ENCODE results near the gene ANO6. TPM values are rescaled to one million over a fixed set of nuclear protein-coding genes. Genes with fewer than 3 reads are reported as not detected.
"Not testable (repeated sequence)": the region's sequence is repeated elsewhere in the genome, so short reads cannot be mapped to it uniquely, and the experiment has no call there.

Gene ANO6
- total RNA-seq, 4 donors from 2014 or later, result 31.8 to 43.5 (median 34.1) TPM

DNA sequence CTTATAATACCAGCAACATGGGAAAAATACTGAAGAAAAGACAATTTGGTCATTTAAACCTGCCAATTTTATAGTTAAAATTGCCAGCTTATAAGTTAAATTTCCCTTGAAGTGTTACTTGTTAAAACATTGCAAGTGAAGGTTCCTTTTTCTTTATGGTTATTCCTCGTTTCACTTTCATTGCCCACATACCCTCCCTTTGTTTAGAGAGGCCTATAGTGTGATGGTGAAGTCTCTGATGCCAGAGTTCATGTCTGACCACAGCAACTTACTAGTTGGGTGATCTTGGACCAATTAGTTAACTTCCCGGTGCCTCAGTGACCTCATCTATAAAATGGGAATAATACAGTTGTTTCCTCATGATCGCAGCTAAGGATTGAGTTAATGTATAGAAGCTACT lies 173.5 kb downstream of the ANO6 start:
- Histone ChIP-seq H3K36me3 (peaks cover 40% of the 10 kb centered on the region), H3K9me3 (no peaks in the 10 kb centered on the region), H3K4me3 (no peak overlapping the region), H3K27me3 (no peaks in the 10 kb centered on the region), H3K4me1 (peaks cover 2% of the 10 kb centered on the region), H3K27ac (no peak overlapping the region)
- no peak for DNase-seq (ENCODE audit: low spot score in 2 of 2)
- TF ChIP-seq, protein P1, sequence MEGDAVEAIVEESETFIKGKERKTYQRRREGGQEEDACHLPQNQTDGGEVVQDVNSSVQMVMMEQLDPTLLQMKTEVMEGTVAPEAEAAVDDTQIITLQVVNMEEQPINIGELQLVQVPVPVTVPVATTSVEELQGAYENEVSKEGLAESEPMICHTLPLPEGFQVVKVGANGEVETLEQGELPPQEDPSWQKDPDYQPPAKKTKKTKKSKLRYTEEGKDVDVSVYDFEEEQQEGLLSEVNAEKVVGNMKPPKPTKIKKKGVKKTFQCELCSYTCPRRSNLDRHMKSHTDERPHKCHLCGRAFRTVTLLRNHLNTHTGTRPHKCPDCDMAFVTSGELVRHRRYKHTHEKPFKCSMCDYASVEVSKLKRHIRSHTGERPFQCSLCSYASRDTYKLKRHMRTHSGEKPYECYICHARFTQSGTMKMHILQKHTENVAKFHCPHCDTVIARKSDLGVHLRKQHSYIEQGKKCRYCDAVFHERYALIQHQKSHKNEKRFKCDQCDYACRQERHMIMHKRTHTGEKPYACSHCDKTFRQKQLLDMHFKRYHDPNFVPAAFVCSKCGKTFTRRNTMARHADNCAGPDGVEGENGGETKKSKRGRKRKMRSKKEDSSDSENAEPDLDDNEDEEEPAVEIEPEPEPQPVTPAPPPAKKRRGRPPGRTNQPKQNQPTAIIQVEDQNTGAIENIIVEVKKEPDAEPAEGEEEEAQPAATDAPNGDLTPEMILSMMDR (IDR thresholded peaks at IDR 0.05), result no peak
- no peak for TF ChIP-seq POLR2A (IDR thresholded peaks at IDR 0.05)
- TF ChIP-seq EP300 (IDR thresholded peaks at IDR 0.05), result no peak
- no peak for TF ChIP-seq POLR2AphosphoS5 (IDR thresholded peaks at IDR 0.05)
- 93% methylated on average over 3 of the region's 3 CpGs for WGBS

DNA sequence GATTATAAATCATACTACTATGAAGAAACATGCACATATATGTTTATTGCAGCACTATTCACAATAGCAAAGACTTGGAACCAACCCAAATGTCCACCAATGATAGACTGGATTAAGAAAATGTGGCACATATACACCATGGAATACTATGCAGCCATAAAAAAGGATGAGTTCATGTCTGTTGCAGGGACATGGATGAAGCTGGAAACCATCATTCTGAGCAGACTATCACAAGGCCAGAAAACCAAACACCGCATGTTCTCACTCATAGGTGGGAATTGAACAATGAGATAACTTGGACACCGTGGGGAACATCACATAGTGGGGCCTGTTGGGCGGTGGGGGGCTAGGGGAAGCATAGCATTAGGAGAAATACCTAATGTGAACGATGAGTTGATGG lies 181.6 kb downstream of the ANO6 start:
- H3K27me3 ChIP-seq; H3K9me3 ChIP-seq; DNase-seq (ENCODE audit: low spot score in 2 of 2); H3K4me3 ChIP-seq; H3K4me1 ChIP-seq; H3K27ac ChIP-seq: not testable (repeated sequence)
- peaks cover 24% of the 10 kb centered on the region for H3K36me3 ChIP-seq
- over 99% methylated on average over 4 of the region's 4 CpGs for WGBS

DNA sequence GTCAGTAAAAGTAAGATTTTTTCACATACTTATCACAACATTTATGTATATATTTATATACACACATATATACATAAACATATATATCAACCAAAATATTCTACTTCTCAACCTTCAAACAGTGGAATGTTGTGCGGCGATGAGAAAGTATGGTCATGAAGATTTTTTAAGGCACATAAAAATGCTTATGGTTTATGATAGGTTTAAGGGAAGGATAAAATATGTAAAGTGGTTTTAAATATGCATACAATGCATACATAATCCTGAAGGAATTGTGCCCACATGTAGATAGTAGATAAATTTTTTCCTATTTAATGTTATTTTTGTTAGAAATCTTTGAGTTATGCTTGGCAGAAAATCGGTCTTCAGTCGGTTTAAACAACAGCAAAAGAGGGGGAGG lies 182.7 kb downstream of the ANO6 start:
- 66% methylated on average over 4 of the region's 4 CpGs for whole genome bisulfite sequencing
- TF ChIP-seq, protein P1 (IDR thresholded peaks at IDR 0.05), result no peak
- TF ChIP-seq POLR2AphosphoS5 (IDR thresholded peaks at IDR 0.05) (no peak), EP300 (IDR thresholded peaks at IDR 0.05) (no peak), POLR2A (IDR thresholded peaks at IDR 0.05) (no peak)
- H3K27me3 ChIP-seq, result no peaks in the 10 kb centered on the region

DNA sequence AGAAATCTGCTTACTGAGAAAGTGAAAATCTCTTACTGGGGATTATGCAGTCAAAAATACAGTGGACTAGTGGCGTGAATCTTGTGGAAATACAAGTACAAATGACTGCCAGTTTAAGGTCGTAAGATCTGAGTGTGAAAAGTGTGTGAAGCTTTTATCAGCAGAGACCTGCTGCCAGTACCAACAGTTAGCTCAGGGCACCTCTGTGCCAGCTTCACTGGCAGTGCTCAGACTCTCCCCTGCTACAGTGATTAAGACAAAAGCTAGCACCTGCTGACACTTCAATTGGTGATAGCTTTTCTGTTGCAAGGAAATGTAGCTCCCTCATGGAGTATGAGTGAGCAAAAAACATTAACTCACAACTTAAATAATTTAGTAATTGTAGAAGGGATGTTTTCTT lies 185.1 kb downstream of the ANO6 start:
- no peaks in the 10 kb centered on the region for H3K27me3 ChIP-seq
- TF ChIP-seq POLR2AphosphoS5 (IDR thresholded peaks at IDR 0.05) (no peak), POLR2A (IDR thresholded peaks at IDR 0.05) (no peak), EP300 (IDR thresholded peaks at IDR 0.05) (no peak)
- TF ChIP-seq, protein P1 (IDR thresholded peaks at IDR 0.05), result no peak
- no peaks in the 10 kb centered on the region for H3K4me1 ChIP-seq
- no peak overlapping the region for H3K27ac ChIP-seq
- DNase-seq (ENCODE audit: low spot score in 2 of 2), result no peak
- H3K36me3 ChIP-seq, result peaks cover 51% of the 10 kb centered on the region
- WGBS, result 91% methylated on average over 2 of the region's 2 CpGs
- H3K4me3 ChIP-seq, result no peak overlapping the region
- H3K9me3 ChIP-seq, result no peaks in the 10 kb centered on the region

More for the DNA sequence above, 182.7 kb downstream of the ANO6 start:
- H3K4me3 ChIP-seq, result no peak overlapping the region
- H3K27ac ChIP-seq, result no peak overlapping the region
- H3K36me3 ChIP-seq, result peaks cover 30% of the 10 kb centered on the region
- no peaks in the 10 kb centered on the region for H3K4me1 ChIP-seq
- DNase-seq (ENCODE audit: low spot score in 2 of 2), result no peak
- H3K9me3 ChIP-seq, result no peaks in the 10 kb centered on the region

DNA sequence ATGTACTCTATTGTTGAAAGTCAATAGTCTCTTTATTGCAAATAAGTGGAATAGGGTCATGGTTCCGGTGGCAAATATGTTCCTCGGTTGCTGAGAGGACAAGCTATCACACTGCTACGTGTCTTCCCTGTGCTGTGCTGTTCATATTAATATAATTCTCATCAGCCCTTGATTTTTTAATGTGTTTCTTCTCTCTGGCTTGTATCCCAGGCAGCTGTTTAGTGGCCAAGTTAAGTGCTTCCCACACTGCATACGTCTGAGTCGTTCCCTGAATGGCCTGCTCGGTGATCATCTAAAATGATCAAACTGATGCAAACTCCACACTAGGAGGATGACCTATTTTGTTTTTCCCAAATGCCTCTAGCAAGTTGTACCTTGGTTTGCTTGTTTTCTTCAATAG lies 186.4 kb downstream of the ANO6 start:
- Histone ChIP-seq H3K4me1 (no peaks in the 10 kb centered on the region), H3K27ac (no peak overlapping the region), H3K9me3 (no peaks in the 10 kb centered on the region), H3K36me3 (peaks cover 55% of the 10 kb centered on the region), H3K4me3 (no peak overlapping the region), H3K27me3 (no peaks in the 10 kb centered on the region)
- 56% methylated on average over 6 of the region's 6 CpGs for WGBS
- no peak for TF ChIP-seq POLR2A (IDR thresholded peaks at IDR 0.05)
- no peak for TF ChIP-seq POLR2AphosphoS5 (IDR thresholded peaks at IDR 0.05)
- no peak for TF ChIP-seq EP300 (IDR thresholded peaks at IDR 0.05)
- TF ChIP-seq, protein P1 (IDR thresholded peaks at IDR 0.05), result no peak
- no peak for DNase-seq (ENCODE audit: low spot score in 2 of 2)
